ENCODE measurements around the gene CTSD.
A peak's percentile ranks its signal among the peaks of the same experiment; 100 is the strongest.
"Not testable (repeated sequence)": the region's sequence is repeated elsewhere in the genome, so short reads cannot be mapped to it uniquely, and the experiment has no call there.

Gene CTSD

DNA sequence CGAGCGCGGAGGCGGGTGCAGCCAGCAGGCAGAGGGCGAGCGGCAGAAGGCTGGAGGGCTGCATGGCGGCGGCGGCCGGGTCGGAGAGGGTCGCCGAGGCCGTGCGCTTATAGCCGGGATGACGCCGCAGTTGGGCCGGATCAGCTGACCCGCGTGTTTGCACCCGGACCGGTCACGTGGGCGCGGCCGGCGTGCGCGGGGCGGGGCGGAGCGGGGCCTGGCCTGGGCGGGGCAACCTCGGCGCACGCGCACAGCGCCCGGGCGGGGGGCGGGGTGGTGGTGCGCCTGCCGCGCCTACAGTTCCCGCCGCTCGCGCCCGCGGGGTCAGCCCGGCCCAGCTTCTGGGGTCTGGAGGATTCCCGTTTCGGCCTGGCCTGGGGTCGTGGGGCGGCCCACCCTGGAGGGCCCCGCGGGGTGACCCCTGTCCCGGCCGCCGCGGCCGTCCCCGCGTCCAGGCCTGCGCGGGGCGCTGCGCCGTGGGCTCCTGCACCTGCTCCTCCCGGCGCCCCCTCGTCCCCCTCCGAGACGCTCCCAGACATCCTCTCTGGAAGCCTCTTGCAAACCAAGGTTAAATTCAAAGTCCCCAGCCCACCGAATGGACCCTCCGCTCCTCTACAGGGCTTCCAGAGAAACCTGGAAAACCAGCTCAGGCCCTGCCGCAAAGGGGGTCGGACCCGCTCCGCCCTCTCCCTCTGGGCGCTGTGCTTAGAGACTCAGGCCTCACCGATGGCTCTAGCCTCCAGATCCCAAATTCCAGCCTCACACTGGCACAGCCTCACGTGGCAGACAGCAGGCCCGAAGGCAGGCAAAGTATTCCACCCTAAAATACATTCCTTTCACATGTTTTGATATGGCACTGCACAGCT lies at the start of gene CTSD:
CTSD (minus strand) TSS at position 132 of the 866 bp plus-strand sequence; CDS start at position 64, 68 bp downstream.
- peak; percentile 24 for DNase-seq

DNA sequence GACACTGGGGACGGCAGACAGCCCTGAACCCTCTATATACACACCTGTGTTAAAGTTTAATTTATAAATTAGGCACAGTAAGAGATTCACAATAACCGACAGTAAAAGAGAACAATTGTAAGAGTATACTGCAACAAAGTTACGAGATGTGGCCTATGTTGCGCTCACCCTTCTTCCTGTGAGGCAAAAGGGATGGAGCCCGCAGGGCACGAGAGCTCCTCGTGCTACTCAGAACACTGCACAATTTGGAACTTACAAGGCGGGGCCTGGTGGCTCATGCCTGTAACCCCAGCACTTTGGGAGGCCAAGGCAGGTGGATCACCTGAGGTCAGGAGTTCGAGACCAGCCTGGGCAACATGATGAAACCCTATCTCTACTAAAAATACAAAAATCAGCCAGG lies 49.6 kb upstream of the CTSD start:
- DNase-seq, result not testable (repeated sequence)

DNA sequence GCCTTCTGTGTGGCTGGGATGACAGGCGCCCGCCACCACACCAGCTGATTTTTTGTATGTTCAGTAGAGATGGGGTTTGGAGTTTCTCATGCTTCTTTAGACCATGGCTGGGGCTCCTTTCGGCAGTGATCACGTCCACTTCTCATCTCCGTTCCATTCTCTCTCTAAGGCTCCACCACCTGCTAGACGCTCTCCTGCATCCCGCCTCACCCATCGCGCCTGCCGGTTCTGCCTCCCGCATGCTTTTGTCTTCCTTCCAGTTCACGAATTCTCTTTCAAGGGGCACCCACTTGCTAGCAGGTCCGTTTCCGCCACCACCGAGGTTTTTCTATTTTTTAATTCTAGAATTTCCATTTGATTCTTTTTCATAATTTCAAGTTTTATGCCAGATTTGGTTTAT lies 49.1 kb upstream of the CTSD start:
- DNase-seq, result no peak

DNA sequence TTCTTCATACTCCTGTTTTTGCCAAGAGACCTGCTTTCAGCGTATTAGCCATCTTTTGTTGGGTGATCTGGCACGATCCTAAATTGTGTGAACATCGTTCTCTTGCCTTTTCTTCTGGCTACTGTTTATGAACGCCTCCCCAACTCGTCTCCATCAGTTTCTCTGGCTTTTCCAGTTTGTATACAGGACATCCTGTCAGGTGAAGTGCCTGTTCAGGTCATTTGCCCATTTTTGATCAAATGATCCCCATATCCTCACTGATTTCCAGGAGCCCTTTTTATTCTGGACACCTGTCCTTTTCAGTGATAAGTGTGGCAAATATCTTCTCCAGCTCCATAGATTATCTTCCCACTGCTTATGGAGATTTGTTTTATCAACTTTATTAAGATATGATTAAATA lies 48.5 kb upstream of the CTSD start:
- DNase-seq, result no peak

DNA sequence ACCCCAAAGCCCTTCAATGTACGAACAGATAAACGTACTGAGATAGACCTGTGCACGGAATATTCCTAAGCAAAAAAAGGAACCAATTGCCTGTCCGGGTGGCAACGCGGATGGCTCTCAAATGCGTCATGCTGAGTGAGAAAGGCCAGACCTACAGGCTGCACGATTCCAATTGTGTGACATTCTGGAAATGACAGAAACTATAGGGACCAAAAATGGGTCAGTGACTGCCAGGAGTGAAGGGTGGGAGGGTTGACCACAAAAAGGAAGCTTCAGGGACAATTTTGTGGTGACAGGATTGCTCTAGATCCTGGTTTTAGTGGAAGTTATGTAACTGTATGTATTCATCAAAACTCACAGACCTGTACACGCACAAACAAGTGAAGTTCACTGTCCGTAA lies 47.0 kb upstream of the CTSD start:
- DNase-seq, result no peak

DNA sequence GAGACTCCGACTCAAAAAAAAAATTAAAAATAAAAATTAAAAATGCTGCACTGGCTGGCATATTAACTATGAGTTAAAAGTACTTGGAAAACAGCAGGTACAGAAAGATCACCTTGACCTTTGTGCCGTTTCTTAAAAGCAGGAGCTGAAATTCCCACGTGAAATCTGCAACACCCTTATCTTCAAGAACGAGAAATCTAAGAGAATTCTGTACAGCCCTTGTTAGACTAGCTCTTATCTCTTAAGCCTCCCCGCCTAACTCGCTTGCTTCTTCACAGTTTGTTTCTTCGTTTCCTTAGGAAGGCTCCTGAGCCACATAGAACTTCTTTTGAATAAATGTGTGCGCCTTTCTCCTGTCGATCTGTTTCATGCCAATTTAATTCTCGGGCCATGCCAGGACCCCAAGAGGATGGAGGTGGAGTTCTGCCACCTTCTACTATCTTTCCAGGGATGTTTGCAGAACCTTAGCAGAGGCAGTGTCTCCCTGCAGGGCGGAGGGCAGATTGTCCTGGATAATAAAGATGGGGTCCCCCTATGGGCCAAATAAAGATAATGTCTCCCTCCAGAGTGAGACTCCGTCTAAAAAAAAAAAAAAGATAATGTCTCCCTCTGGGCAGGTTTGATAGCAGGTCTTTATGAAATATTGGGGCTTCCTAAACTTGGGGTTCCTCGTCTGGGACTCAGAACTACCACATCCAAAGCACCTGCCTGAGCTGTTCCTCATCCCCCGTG lies 43.7 kb upstream of the CTSD start:
- DNase-seq, result no peak

DNA sequence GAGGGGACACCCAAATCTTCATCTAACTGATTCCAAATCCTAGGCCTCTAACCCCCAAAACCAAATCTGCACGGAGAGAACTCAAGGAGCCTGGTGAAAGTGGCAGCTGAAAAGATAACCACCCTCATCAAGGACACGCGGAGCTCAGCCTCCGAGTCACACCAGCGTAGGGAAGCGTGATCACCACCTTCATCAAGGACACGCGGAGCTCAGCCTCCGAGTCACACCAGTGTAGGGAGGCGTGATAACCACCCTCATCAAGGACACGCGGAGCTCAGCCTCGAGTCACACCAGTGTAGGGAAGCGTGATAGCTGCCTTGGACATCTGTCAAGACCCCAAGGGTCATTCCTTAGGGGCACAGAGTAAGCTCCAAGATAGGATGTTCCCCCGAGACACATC lies 41.8 kb upstream of the CTSD start:
- DNase-seq, result no peak

DNA sequence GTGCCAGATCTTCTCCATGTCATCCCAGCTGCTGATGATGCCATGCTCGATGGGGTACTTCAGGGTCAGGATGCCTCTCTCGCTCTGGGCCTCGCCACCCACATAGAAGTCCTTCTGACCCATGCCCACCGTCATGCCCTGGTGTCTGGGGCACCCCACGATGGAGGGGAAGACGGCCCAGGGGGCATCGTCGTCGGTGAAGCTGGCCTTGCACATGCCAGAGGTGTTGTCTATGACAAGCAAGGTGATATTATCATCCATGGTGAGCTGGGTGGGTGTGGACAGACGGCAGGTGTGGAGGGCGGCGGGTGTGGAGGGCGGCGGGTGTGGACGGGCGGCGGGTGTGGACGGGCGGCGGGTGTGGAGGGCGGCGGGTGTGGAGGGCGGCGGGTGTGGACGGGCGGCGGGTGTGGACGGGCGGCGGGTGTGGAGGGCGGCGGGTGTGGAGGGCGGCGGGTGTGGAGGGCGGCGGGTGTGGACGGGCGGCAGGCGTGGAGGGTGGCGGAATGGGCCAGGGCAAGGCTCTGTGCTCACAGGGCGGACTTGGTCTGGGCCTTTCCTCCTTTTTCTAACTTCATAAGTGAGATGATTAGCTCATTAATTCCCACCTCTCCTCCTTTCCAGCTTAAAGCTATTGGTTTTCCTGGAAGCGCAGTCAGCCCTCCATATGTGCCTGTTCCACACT lies 40.2 kb upstream of the CTSD start:
- DNase-seq, result not testable (repeated sequence)

DNA sequence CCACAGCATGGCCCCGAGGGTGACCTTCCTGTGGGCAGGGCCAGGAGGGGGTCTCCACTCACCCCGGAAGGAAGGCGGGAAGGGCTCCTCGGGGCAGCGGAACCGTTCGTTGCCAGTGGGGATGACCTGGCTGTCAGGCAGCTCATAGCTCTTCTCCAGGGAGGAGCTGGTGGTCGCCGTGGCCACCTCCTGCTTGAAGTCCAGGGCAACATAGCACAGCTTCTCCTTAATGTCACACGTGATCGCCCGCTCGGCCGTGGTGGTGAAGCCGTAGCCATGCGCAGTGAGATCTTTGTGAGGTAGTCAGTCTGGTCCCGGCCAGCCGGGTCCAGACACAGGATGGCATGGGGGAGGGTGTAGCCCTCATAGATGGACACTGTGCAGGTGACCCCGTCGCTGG lies 39.5 kb upstream of the CTSD start:
- DNase-seq, result no peak

DNA sequence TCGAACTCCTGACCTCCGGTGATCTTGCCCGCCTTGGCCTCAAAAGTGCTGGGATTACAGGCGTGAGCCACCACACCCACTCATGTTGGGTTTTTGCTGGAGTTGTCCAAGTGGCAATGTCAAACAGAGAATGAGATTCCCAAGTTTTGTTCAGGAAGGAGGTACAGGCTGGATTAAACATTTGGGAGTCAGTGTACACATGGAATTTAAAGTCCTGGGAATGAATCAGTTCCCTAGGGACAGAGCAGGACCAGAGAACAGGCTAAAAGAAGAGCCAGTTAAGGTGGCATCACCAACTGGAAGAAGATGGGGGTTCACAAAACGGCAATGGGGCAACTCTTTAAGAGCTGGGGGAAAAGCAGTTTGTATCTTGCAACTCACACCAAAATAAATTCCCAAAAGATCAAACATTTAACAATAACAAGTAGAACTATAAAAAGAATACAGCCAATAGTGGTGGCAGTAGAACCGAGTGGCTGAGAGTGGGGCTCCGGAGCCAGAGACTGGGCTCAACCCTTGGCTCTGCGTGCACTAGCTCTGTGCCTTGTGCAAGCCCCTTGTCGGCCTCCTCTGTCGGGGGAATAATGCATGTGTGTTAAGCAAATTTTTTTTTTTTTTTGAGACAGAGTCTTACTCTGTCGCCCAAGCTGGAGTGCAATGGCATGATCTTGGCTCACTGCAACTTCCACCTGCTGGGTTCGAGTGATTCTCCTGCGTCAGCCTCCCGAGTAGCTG lies 33.8 kb upstream of the CTSD start:
- DNase-seq, result no peak

DNA sequence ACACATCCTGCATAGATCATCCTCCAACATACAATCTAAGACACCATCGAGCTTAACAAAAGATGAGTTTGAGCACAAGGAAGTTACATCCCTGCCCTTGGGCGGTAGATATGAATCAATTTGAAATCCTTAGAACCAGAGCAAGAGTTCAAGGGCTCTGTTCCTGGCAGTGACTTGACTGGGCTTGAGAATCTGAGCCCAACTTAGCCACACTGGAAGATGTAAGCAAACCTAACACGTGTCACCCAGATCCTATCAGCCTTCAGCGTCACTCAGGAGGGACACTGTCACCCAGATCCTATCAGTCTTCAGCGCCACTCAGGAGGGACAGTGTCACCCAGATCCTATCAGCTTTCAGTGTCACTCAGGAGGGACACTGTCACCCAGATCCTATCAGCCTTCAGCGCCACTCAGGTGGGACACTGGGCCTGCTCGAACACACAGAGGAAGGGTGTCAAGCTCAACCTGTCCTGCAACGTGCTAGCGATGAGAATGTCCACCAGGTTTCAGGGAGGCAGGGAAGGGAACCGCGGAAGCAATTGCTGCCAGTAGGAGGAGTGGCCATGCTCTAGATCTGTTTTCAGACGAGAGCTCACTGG lies 32.8 kb upstream of the CTSD start:
- no peak for DNase-seq

DNA sequence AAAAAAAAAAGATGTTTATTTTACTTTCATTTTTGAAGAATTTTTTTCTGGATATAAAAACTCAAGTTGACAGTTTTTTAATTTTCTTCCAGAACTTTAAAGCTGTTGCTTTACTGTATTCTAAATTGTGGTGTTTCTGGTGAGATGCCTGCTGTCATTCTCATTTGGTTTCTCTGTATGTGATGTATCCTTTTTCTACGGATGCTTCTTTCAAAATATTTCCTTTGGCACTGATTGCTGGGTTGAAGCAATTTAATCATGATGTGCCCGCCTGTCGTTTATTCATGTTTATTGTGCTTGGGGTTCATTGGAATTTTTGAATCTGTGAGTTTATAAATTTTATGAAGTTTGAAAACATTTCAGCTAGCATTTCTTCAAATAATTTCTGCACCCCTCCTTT lies 29.4 kb upstream of the CTSD start:
- no peak for DNase-seq

DNA sequence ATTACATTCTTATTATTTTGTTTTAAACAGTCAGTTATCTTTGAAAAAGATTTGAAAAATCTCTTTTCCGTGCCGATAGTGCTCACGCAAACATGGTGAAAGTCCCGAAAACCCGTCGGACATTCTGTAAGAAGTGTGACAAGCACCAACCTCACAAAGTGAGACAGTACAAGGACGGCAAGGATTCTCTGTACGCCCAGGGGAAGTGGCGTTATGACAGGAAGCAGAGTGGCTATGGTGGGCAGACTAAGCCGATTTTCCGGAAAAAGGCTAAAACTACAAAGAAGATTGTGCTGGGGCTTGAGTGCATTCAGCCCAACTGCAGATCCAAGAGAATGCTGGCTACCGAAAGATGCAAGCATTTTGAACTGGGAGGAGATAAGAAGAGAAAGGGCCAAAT lies 28.7 kb upstream of the CTSD start:
- no peak for DNase-seq

DNA sequence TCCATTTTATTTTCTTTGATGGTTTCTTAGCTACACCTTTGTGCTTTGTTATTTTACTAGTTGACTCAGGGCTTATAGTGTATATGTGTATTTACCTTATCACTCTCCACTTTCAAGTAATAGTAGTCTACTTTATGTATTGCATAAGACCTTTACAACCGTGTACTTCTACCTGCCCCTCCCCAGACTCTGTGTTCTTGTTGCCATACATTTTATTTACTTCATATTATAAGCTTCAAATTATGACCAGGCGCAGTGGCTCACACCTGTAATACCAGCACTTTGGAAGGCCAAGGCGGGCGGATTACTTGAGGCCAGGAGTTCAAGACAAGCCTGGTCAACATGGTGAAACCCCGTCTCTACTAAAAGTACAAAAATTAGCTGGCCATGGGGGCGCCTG lies 28.2 kb upstream of the CTSD start:
- no peak for DNase-seq

DNA sequence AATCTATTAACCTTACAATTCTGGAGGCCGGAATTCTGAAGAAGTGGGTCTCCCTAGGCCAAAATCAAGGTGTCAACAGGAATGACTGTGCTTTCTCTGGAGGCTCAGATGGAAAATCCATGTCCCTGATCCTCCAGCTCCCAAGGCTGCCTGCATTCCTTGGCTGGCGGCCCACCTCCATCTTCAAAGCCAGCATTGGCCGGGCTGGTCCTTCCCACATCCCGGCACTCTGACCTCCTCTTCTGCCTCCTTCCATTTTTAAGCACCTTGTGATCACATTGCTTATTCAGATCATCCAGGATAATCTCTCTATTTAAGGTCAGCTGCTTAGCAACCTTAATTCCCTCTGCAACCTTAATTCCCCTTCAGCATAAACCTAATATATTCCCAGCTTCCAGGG lies 22.7 kb upstream of the CTSD start:
- DNase-seq, result no peak

DNA sequence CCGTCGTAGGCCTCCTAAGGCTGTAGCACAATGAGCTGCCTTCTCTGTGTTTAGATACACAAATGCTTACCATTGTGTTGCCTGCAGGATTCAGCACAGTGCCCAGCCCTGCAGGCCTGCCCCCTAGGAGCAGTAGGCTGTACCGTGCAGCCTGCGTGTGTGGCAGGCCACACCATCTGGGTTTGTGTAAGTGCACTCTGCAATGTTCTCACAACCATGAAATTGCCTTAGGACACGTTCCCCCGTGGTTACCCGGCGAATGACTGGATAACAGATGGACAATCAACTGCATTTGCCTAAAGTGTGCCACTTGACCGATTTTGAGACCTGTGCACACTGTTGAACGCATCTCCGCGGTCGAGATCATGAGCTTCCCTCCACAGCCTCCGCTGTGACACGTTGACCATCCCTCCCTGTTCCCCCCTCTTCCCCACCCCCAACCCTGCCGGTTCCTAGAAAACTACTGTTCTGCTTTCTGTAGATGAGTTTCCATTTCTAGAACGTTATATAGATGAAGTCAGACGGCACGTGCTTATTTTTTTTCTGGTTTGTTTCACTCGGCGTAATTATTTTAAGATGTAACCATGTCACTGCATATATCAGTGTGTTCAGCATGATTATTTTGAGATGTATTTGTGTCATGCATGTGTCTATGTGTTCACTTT lies 22.2 kb upstream of the CTSD start:
- DNase-seq, result no peak

DNA sequence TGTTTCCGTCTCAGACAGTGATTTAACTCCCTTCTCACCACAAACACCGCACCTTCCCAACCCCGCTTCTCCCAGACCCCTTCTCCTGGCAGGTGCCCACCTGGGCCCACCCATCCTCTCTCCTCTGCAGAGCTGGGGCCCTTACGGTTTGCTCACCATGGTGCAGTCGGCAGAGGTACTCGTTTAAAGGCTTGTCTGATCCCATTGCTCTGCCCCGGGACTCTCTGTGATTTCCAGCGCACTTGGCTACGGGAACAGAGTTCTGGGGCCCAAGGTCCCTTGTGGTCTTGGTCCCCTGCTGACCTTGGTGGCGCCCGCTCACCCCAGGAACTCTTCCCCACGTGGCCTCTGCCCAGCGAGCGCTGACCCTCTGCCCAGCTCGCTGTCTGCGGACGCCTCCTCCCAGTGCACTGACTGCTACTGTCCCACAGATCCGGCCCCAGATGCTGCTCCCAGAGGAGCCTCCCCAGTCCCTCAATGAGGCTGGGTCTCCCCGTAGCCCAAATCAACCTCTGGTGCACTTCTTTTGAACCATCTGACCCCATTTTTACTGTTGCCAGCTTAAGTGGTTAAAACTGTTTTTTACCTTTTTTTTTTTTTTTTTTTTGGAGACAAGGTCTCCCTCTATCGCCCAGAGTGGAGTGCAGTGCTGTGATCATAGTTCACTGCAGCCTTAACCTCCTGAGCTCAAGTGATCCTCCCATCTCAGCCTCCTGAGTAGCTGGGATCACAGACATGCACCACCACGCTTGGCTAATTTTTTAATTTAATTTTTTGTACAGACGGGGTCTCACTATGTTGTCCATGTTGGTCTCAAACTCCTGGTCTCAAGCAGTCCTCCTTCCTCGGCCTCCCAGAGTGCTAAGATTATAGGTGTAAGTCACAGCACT lies 21.3 kb upstream of the CTSD start:
- DNase-seq, result no peak

DNA sequence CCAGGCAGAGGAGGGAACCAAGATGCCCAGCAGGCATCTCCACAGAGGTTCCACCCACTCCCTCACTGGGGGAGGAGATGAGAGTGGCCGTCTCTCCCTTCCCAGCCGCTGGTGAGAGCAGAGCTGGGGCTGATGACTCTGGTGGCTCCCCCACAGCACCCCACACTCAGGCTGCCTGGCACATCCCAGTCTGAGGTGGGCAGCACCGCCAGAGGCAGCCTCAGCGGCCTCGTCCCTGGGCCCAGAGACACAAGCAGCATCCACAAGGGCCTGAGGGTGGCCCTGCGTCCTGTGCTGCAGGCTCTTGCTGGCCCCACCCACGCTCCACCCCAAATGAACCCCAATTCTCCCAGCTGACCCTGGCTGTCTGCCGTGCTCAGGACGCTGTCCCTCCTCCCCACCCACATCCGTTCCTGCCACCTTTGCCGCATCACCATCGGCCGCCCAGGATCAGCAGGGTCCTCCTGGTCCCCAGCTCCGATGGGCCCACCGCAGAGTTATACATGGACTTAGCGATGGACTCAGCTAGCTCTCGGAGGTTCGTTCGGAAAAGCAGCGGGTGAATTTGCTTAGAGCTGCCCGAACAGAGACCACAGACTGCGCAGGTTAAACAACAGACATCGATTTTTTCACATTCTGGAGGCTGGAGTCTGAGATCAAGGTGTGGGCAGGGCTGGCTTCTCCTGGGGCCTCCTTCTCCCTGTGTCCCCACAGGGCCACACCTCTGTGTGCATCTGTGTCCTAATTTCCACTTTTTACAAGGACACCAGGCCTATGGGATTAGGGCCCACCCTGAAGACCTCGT lies 20.2 kb upstream of the CTSD start:
- DNase-seq, result no peak

DNA sequence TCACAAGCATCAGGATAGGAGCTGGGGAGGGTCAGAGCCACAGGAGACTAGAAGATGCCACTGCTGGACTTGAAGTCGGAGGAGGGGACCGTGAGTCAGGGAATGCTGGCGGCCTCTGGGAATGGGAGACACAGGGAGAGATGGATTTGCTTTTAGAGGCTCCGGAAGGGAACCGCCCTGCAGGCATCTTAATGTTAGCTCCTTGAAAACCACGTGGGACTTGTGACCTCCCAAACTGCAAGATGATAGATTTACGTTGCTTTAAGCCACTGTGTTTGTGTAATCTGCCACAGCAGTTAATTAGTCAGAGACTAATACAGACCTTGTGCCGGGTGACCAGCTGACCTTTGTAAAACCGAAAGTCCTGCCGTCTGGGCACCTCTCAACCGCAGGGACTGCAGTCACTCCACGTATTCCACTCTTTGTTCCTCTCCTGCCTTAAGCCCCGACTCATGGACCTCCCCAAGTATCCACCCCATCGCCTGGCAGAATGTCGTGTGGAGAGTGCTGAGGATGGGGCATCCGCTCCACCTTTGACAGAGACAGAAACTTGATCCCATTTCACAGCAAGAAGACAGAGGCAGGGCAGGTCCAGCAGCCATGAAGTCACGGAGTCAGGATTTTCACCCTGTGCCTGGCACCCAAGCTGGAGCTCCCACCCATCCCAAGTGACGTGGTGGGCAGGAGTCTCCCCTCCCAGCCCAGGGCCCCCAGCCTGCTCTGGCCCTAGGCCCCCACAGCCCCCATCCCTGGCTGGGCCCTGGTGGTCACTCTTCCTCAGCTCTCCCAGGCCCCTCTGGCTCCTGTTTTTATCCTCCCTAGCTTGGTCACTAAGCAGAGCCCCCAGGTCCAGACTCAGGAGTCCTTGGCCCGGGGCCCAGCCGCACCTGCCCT lies 19.4 kb upstream of the CTSD start:
- no peak for DNase-seq

Data from DMS153 (cell line).